HCT116 (cell line): Measurements from ENCODE around the gene CHRNE. TPM values are rescaled to one million over a fixed set of nuclear protein-coding genes. Genes with fewer than 3 reads are reported as not detected.

Experiments used
- ATAC-seq: fragments of 200-7000 bp; cut with Tn5 transposase; 2 replicates; pipeline ENCODE4 v1.9.1; 2020; ENCODE audit warnings: mild to moderate bottlenecking, moderate library complexity
- BruUV-seq: library from RNA; stranded (reverse); fragments of 400-500 nt; replicated peaks from 2 replicates; lab custom pipeline; 2021; lab: Mats Ljungman, UMichigan
- CTCF ChIA-PET: fragments of 300-600 bp; sonication (Branson Sonifier 250); formaldehyde crosslinking; loops from one replicate; lab custom pipeline; 2021; ENCODE audit warnings: antibody characterized with exemption; lab: Charles Lee
- POLR2A ChIA-PET: fragments of 300-600, 350-600 bp; sonication (Branson Sonifier 250); formaldehyde crosslinking; loops from one replicate; lab custom pipeline; 2021; ENCODE audit warnings: antibody characterized with exemption; lab: Charles Lee
- RAD21 ChIA-PET, 2 experiments: fragments of 300-600 bp; sonication (Branson Sonifier 250); formaldehyde crosslinking; loops; one replicate each; lab custom pipeline; 2023; ENCODE audit warnings: low total read pairs in 2 of 2; ENCODE audit not compliant: uncharacterized antibody in 2 of 2, unreplicated experiment in 2 of 2, low non-redundant PET in 1 of 2; lab: Charles Lee
- DNase-seq: peaks from one replicate; pipeline ENCODE4 v3.0.0-alpha.2; 2010; ENCODE audit warnings: low read depth, low spot score
- H2AFZ ChIP-seq: fragments of 200-600 bp; shearing (Covaris generic), sonication (generic); 2 replicates; pipeline ENCODE4 v1.6.1; 2017; ENCODE audit warnings: low read depth, mixed run types, mixed read lengths, antibody characterized with exemption, low read length; ENCODE audit not compliant: poor library complexity, severe bottlenecking
- H3K27ac ChIP-seq: 2 replicates; pipeline ENCODE4 v1.5.1; 2012; ENCODE audit warnings: low read depth, low read length
- H3K27me3 ChIP-seq: fragments of 200-600 bp; sonication (generic); 2 replicates; pipeline ENCODE4 v1.6.1; 2016; ENCODE audit warnings: mixed run types, low read length, mixed read lengths; ENCODE audit not compliant: insufficient read depth
- H3K36me3 ChIP-seq, 2 experiments: fragments of 200-500 bp in 1 of 2; fragments of 200-600 bp in 1 of 2; sonication (Bioruptor generic) in 1 of 2; sonication (generic) in 1 of 2; 2 replicates each; pipeline versions ENCODE4 v1.5.1 to v1.6.1; 2014 to 2016; ENCODE audit warnings: low read length in 2 of 2, inconsistent platforms in 1 of 2, mixed read lengths in 1 of 2, mixed run types in 1 of 2; ENCODE audit not compliant: insufficient read depth in 2 of 2, control insufficient read depth in 1 of 2
- H3K4me1 ChIP-seq, 2 experiments: fragments of 200-600 bp in 1 of 2; sonication (generic) in 1 of 2; 2 replicates each; pipeline versions ENCODE4 v1.5.1 to v1.6.1; 2012 to 2017; ENCODE audit warnings: low read length in 2 of 2, inconsistent platforms in 1 of 2, mild to moderate bottlenecking in 1 of 2, mixed read lengths in 1 of 2, mixed run types in 1 of 2, moderate library complexity in 1 of 2; ENCODE audit not compliant: insufficient read depth in 2 of 2, control insufficient read depth in 1 of 2
- H3K4me2 ChIP-seq: fragments of 200-600 bp; sonication (generic); 2 replicates; pipeline ENCODE4 v1.6.1; 2017; ENCODE audit warnings: mixed run types, low read length, mixed read lengths
- H3K4me3 ChIP-seq, 2 experiments: fragments of 200-600 bp in 1 of 2; sonication (generic) in 1 of 2; replicated peaks in 1 of 2; 2 replicates each; pipeline ENCODE4 v1.5.1; 2011 to 2016; ENCODE audit warnings: low read length in 2 of 2, control low read depth in 1 of 2, low read depth in 1 of 2, mild to moderate bottlenecking in 1 of 2, mixed read lengths in 1 of 2, mixed run types in 1 of 2
- H3K79me2 ChIP-seq: fragments of 200-600 bp; sonication (generic); 2 replicates; pipeline ENCODE4 v1.6.1; 2017; ENCODE audit warnings: mild to moderate bottlenecking, mixed run types, low read length, moderate library complexity, mixed read lengths; ENCODE audit not compliant: insufficient read depth
- H3K9ac ChIP-seq: fragments of 200-600 bp; sonication (generic); 2 replicates; pipeline ENCODE4 v1.6.1; 2016; ENCODE audit warnings: low read length, mixed read lengths
- H3K9me2 ChIP-seq: fragments of 200-600 bp; sonication (generic), shearing (Covaris generic); 2 replicates; pipeline ENCODE4 v1.6.1; 2017; ENCODE audit warnings: mixed run types, mild to moderate bottlenecking, moderate library complexity; ENCODE audit not compliant: insufficient read depth
- H3K9me3 ChIP-seq, 2 experiments: fragments of 200-500 bp in 1 of 2; fragments of 200-600 bp in 1 of 2; sonication (Bioruptor generic) in 1 of 2; sonication (generic) in 1 of 2; 2 replicates each; pipeline ENCODE4 v1.6.1; 2014 to 2017; ENCODE audit warnings: low read length in 2 of 2, mixed read lengths in 2 of 2, inconsistent platforms in 1 of 2, low read depth in 1 of 2, mild to moderate bottlenecking in 1 of 2, mixed run types in 1 of 2, moderate library complexity in 1 of 2; ENCODE audit not compliant: control insufficient read depth in 1 of 2, insufficient read depth in 1 of 2
- H4K20me1 ChIP-seq: fragments of 200-600 bp; sonication (generic), shearing (Covaris generic); 2 replicates; pipeline ENCODE4 v1.6.1; 2017; ENCODE audit warnings: mixed run types, mild to moderate bottlenecking, moderate library complexity; ENCODE audit not compliant: insufficient read depth
- CEBPB ChIP-seq: IDR thresholded peaks from 2 replicates; pipeline ENCODE4 v1.6.1; 2012; ENCODE audit warnings: low read depth
- EGR1 ChIP-seq: IDR thresholded peaks from 2 replicates; pipeline ENCODE4 v1.6.1; 2012; ENCODE audit warnings: low read depth
- ELF1 ChIP-seq: IDR thresholded peaks from 2 replicates; pipeline ENCODE4 v1.6.1; 2012; ENCODE audit warnings: low read depth, borderline replicate concordance
- EZH2 ChIP-seq: fragments of 200-600 bp; sonication (generic); IDR thresholded peaks from 2 replicates; pipeline ENCODE4 v1.6.1; 2017; ENCODE audit warnings: antibody characterized with exemption, mixed run types
- EZH2phosphoT487 ChIP-seq: fragments of 200-600 bp; IDR thresholded peaks from 2 replicates; pipeline ENCODE4 v1.6.1; 2018; ENCODE audit warnings: antibody characterized with exemption, borderline replicate concordance
- FOSL1 ChIP-seq: IDR thresholded peaks from 2 replicates; pipeline ENCODE4 v1.6.1; 2012; ENCODE audit warnings: low read depth
- JUND ChIP-seq: IDR thresholded peaks from 2 replicates; pipeline ENCODE4 v1.6.1; 2012
- POLR2A ChIP-seq: IDR thresholded peaks from 2 replicates; pipeline ENCODE4 v1.7.0; 2011; ENCODE audit warnings: borderline replicate concordance; ENCODE audit not compliant: insufficient read depth, insufficient read length; ENCODE audit errors: extremely low read depth
- RAD21 ChIP-seq: IDR thresholded peaks from 2 replicates; pipeline ENCODE4 v1.6.1; 2012; ENCODE audit warnings: low read depth, mild to moderate bottlenecking
- SIN3A ChIP-seq: IDR thresholded peaks from 2 replicates; pipeline ENCODE4 v1.6.1; 2012; ENCODE audit warnings: low read depth
- SRF ChIP-seq: IDR thresholded peaks from 2 replicates; pipeline ENCODE4 v1.6.1; 2012; ENCODE audit warnings: low read depth
- YY1 ChIP-seq: IDR thresholded peaks from 2 replicates; pipeline ENCODE4 v1.6.1; 2011; ENCODE audit warnings: low read length, low read depth, moderate library complexity, mild to moderate bottlenecking; ENCODE audit not compliant: insufficient replicate concordance; ENCODE audit errors: extremely low read depth
- ZNF274 ChIP-seq: fragments of 200-500 bp; sonication (Bioruptor generic); IDR thresholded peaks from 2 replicates; pipeline ENCODE4 v1.6.1; 2014; ENCODE audit warnings: mild to moderate bottlenecking, low read depth, low read length, inconsistent platforms
- intact Hi-C: fragments of 100-400 bp; cut with micrococcal nuclease; formaldehyde crosslinking; loops from 2 replicates; pipeline ENCODE4 v1.10.0; 2022
- total RNA-seq: library from RNA; stranded (reverse); gene quantifications from one replicate; pipeline ENCODE4 v1.2.1, GENCODE V29; 2021; ENCODE audit not compliant: unreplicated experiment
- TF ChIP-seq, protein P1 (sequence below): IDR thresholded peaks from 2 replicates; pipeline ENCODE4 v1.6.1; 2011; ENCODE audit warnings: mild to moderate bottlenecking, low read length, moderate library complexity; ENCODE audit not compliant: insufficient replicate concordance; ENCODE audit errors: extremely low read depth
- TF ChIP-seq, protein P2 (sequence below): IDR thresholded peaks from 2 replicates; pipeline ENCODE4 v1.6.1; 2012
- TF ChIP-seq, protein P3 (sequence below): IDR thresholded peaks from 2 replicates; pipeline ENCODE4 v1.6.1; 2012; ENCODE audit warnings: low read depth
- TF ChIP-seq, protein P4 (sequence below): IDR thresholded peaks from 2 replicates; pipeline ENCODE4 v1.6.1; 2012

The CHRNE gene
- total RNA-seq, 1 experiment from 2014 or later, result 0.30 TPM

DNA sequence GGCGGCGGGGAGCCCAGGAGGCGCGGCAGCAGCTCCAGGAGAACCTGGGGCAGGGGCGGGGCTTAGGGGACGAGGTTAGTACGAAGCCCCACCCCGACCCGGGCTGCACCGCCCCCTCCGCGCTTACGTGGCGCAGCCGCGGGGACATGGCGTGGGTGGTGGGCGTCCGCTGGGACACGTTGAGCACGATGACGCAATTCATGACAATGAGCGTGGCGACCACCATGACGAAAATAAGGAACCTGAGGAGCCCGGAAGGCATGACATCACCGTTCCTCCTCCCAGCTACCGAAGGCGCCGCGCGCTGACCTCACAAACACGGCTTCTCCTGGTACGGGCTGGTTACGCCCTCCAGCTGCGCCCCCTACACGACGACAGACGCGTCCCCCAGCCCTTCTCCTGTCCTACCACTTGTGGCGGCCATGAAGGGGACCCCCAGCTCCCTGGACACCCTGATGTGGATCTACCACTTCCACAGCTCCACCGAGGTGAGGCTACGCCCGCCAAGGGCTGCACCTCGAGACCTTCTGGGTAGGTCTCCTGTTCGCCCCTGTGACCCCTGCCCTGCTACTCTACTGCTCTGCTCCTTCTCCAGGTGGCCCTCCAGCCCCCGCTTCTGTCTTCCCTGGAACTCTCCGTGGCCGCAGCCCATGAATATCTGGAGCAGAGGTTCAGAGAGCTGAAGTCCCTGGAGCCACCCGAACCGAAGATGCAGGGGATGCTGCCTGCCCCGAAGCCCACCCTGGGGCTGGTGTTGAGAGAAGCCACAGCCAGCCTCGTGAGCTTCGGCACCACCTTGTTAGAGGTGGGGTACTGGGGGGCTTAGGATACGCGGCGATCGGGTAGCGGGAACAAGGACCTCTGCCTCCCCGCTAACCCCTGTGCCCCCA is 3.3 kb downstream of the CHRNE start, which contains the start of gene C17orf107 (continued):
- TF ChIP-seq, protein P1, sequence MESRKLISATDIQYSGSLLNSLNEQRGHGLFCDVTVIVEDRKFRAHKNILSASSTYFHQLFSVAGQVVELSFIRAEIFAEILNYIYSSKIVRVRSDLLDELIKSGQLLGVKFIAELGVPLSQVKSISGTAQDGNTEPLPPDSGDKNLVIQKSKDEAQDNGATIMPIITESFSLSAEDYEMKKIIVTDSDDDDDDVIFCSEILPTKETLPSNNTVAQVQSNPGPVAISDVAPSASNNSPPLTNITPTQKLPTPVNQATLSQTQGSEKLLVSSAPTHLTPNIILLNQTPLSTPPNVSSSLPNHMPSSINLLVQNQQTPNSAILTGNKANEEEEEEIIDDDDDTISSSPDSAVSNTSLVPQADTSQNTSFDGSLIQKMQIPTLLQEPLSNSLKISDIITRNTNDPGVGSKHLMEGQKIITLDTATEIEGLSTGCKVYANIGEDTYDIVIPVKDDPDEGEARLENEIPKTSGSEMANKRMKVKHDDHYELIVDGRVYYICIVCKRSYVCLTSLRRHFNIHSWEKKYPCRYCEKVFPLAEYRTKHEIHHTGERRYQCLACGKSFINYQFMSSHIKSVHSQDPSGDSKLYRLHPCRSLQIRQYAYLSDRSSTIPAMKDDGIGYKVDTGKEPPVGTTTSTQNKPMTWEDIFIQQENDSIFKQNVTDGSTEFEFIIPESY, result no peak
- TF ChIP-seq ZNF274, result no peak
- TF ChIP-seq, protein P2, sequence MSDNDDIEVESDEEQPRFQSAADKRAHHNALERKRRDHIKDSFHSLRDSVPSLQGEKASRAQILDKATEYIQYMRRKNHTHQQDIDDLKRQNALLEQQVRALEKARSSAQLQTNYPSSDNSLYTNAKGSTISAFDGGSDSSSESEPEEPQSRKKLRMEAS, result no peak
- no peak for TF ChIP-seq RAD21
- no peak for TF ChIP-seq SIN3A
- no peak for TF ChIP-seq EZH2phosphoT487
- TF ChIP-seq YY1, result no peak
- TF ChIP-seq POLR2A, result no peak
- TF ChIP-seq EGR1, result no peak
- TF ChIP-seq SRF, result no peak
- no peak for TF ChIP-seq EZH2
- no peak for TF ChIP-seq ELF1
- TF ChIP-seq, all 23 proteins: peak for 0

DNA sequence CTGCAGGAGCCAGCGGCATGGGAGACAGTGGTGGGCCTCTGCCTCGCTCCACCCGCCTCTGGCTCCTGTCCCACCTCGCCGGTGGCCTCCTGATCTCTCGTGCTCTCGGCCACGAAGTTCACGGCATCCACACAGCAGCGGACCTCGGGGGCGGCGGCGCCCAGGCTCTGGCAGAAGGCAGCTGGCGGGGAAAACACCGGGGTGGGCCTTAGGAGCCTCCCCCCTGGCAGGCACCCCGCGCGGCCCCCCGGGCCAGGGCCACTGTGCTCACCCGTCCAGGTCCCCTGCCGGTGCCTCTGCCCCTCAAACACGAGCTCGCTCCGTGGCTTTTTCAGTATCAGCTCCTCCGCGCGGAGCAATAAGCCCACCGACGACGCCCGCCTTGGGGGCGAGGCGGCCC is 4.0 kb downstream of the CHRNE start:
- Histone ChIP-seq H3K9me3 (no peaks in the 10 kb centered on the region), H3K9me2 (no peaks in the 10 kb centered on the region), H3K4me1 (peaks cover 10 to 14% of the 10 kb centered on the region in 2 experiments), H3K4me3 (no peak overlapping the region), H2AFZ (no peak overlapping the region), H3K9ac (no peak overlapping the region), H4K20me1 (no peaks in the 10 kb centered on the region), H3K27me3 (no peaks in the 10 kb centered on the region), H3K27ac (no peak overlapping the region), H3K36me3 (peaks cover 9 to 26% of the 10 kb centered on the region in 2 experiments; a peak in 3 of 4 replicates), H3K4me2 (no peak overlapping the region), H3K79me2 (no peaks in the 10 kb centered on the region)
- intact Hi-C loops, result no loop called here
- ChIA-PET POLR2A (no interaction called here), RAD21 (no interaction called here), CTCF (no interaction called here)
- DNase-seq, result no peak
- BruUV-seq, result no TSS peak
- no peak for ATAC-seq
- no peak for TF ChIP-seq FOSL1
- TF ChIP-seq EZH2, result no peak
- TF ChIP-seq, protein P1, result no peak
- TF ChIP-seq CEBPB, result no peak
- TF ChIP-seq, protein P3, sequence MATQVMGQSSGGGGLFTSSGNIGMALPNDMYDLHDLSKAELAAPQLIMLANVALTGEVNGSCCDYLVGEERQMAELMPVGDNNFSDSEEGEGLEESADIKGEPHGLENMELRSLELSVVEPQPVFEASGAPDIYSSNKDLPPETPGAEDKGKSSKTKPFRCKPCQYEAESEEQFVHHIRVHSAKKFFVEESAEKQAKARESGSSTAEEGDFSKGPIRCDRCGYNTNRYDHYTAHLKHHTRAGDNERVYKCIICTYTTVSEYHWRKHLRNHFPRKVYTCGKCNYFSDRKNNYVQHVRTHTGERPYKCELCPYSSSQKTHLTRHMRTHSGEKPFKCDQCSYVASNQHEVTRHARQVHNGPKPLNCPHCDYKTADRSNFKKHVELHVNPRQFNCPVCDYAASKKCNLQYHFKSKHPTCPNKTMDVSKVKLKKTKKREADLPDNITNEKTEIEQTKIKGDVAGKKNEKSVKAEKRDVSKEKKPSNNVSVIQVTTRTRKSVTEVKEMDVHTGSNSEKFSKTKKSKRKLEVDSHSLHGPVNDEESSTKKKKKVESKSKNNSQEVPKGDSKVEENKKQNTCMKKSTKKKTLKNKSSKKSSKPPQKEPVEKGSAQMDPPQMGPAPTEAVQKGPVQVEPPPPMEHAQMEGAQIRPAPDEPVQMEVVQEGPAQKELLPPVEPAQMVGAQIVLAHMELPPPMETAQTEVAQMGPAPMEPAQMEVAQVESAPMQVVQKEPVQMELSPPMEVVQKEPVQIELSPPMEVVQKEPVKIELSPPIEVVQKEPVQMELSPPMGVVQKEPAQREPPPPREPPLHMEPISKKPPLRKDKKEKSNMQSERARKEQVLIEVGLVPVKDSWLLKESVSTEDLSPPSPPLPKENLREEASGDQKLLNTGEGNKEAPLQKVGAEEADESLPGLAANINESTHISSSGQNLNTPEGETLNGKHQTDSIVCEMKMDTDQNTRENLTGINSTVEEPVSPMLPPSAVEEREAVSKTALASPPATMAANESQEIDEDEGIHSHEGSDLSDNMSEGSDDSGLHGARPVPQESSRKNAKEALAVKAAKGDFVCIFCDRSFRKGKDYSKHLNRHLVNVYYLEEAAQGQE, result no peak
- TF ChIP-seq EGR1, result no peak
- TF ChIP-seq JUND, result no peak
- no peak for TF ChIP-seq SIN3A
- TF ChIP-seq, protein P4, sequence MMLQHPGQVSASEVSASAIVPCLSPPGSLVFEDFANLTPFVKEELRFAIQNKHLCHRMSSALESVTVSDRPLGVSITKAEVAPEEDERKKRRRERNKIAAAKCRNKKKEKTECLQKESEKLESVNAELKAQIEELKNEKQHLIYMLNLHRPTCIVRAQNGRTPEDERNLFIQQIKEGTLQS, result no peak
